Measurements from ENCODE around the gene CGNL1. TPM values are rescaled to one million over a fixed set of nuclear protein-coding genes. Genes with fewer than 3 reads are reported as not detected.
A peak's percentile ranks its signal among the peaks of the same experiment; 100 is the strongest.

The CGNL1 gene
- total RNA-seq, 1 experiment from 2014 or later, result 0.31 TPM

- TF ChIP-seq EZH2 (IDR thresholded peaks at IDR 0.05; ENCODE audit: low read depth), result no peak
- no peak for TF ChIP-seq CTCF (conservative IDR thresholded peaks at IDR 0.05)
- no peaks in the 10 kb centered on the region for H3K9me2 ChIP-seq (ENCODE audit: insufficient read depth)
- no peaks in the 10 kb centered on the region for H3F3A ChIP-seq (ENCODE audit: insufficient read depth, low read depth)
- no peaks in the 10 kb centered on the region for H3K9me3 ChIP-seq (ENCODE audit: insufficient read depth, low read depth)
- intact Hi-C loops (cut with micrococcal nuclease; ENCODE audit: unreplicated experiment), result no loop called here
- no peak overlapping the region for H2AFZ ChIP-seq
- peak in 1 of 2 experiments; percentile 4 for DNase-seq
- H3K36me3 ChIP-seq (ENCODE audit: low read depth), result no peaks in the 10 kb centered on the region
- no peak overlapping the region for H3K27ac ChIP-seq
- no peaks in the 10 kb centered on the region for H4K20me1 ChIP-seq (ENCODE audit: insufficient read depth)
- H3K27me3 ChIP-seq (ENCODE audit: insufficient read depth, low read depth), result peaks cover 21% of the 10 kb centered on the region; the same call in 1 of the 2 replicates
- CTCF ChIA-PET, result interaction anchor here (1.5 kb wide), 1 partner anchor 151 kb away, joined by 6 read pairs; no protein-coding TSS in a partner anchor
- BruUV-seq (replicated peaks), result no TSS peak
- no peaks in the 10 kb centered on the region for H3K79me2 ChIP-seq (ENCODE audit: low read depth)
- POLR2A ChIA-PET (ENCODE audit: unreplicated experiment), result no interaction called here
- H3K4me3 ChIP-seq, result peak overlapping the region; percentile 42; the same call in 1 of the 2 replicates
- no peaks in the 10 kb centered on the region for H3K4me1 ChIP-seq (replicated peaks; ENCODE audit: insufficient read depth)
- H3K4me2 ChIP-seq, result peak overlapping the region; percentile 74
Measured at GRCh38 chr15:57376696-57377477, 582 bp downstream of the CGNL1 start.

- H3K9me2 ChIP-seq (ENCODE audit: insufficient read depth), result no peaks in the 10 kb centered on the region
- CTCF ChIA-PET, result interaction anchor here (1.5 kb wide), 1 partner anchor 150 kb away, joined by 6 read pairs; no protein-coding TSS in a partner anchor
- intact Hi-C loops (cut with micrococcal nuclease; ENCODE audit: unreplicated experiment), result no loop called here
- H2AFZ ChIP-seq, result no peak overlapping the region
- H4K20me1 ChIP-seq (ENCODE audit: insufficient read depth), result no peaks in the 10 kb centered on the region
- no peak for DNase-seq
- peak overlapping the region; percentile 74; the same call in 1 of the 2 replicates for H3K4me2 ChIP-seq
- no peaks in the 10 kb centered on the region for H3K4me1 ChIP-seq (replicated peaks; ENCODE audit: insufficient read depth)
- no peaks in the 10 kb centered on the region for H3K36me3 ChIP-seq (ENCODE audit: low read depth)
- peak overlapping the region; percentile 42; the same call in 1 of the 2 replicates for H3K4me3 ChIP-seq
- H3K27me3 ChIP-seq (ENCODE audit: insufficient read depth, low read depth), result peaks cover 21% of the 10 kb centered on the region; the same call in 1 of the 2 replicates
- H3K79me2 ChIP-seq (ENCODE audit: low read depth), result no peaks in the 10 kb centered on the region
- no peak overlapping the region for H3K27ac ChIP-seq
- H3K9me3 ChIP-seq (ENCODE audit: insufficient read depth, low read depth), result no peaks in the 10 kb centered on the region
- POLR2A ChIA-PET (ENCODE audit: unreplicated experiment), result no interaction called here
- no TSS peak for BruUV-seq (replicated peaks)
- H3F3A ChIP-seq (ENCODE audit: insufficient read depth, low read depth), result no peaks in the 10 kb centered on the region
- TF ChIP-seq CTCF (conservative IDR thresholded peaks at IDR 0.05), result no peak; the same call in 1 of the 2 replicates
- no peak for TF ChIP-seq EZH2 (IDR thresholded peaks at IDR 0.05; ENCODE audit: low read depth)
Measured at GRCh38 chr15:57377478-57377847, 1.2 kb downstream of the CGNL1 start.

GRCh38 chr15:57379487-57379886 lies 3.2 kb downstream of the CGNL1 start:
- ChIA-PET POLR2A (ENCODE audit: unreplicated experiment) (no interaction called here), CTCF (no interaction called here)
- Histone ChIP-seq H3K27me3 (ENCODE audit: insufficient read depth, low read depth) (peaks cover 21% of the 10 kb centered on the region; the same call in 1 of the 2 replicates), H3K9me2 (ENCODE audit: insufficient read depth) (no peaks in the 10 kb centered on the region), H3K9me3 (ENCODE audit: insufficient read depth, low read depth) (no peaks in the 10 kb centered on the region), H3K79me2 (ENCODE audit: low read depth) (no peaks in the 10 kb centered on the region), H3K4me1 (replicated peaks; ENCODE audit: insufficient read depth) (no peaks in the 10 kb centered on the region), H3K36me3 (ENCODE audit: low read depth) (no peaks in the 10 kb centered on the region), H4K20me1 (ENCODE audit: insufficient read depth) (no peaks in the 10 kb centered on the region), H3K4me2 (no peak overlapping the region), H2AFZ (no peak overlapping the region), H3K4me3 (no peak overlapping the region), H3K27ac (no peak overlapping the region), H3F3A (ENCODE audit: insufficient read depth, low read depth) (no peaks in the 10 kb centered on the region)
- no peak for DNase-seq
- intact Hi-C loops (cut with micrococcal nuclease; ENCODE audit: unreplicated experiment), result no loop called here
- BruUV-seq (replicated peaks), result no TSS peak
- TF ChIP-seq EZH2 (IDR thresholded peaks at IDR 0.05; ENCODE audit: low read depth) (no peak), CTCF (conservative IDR thresholded peaks at IDR 0.05) (no peak)
